HG02973 (cell line): ENCODE data around the gene FABP6.
"Not testable (repeated sequence)": the region's sequence is repeated elsewhere in the genome, so short reads cannot be mapped to it uniquely, and the experiment has no call there.

ENCODE experiments used
- ATAC-seq: cut with Tn5 transposase; IDR thresholded peaks from one replicate; pipeline ENCODE4 v1.9.1; 2021; ENCODE audit warnings: moderate library complexity; ENCODE audit not compliant: unreplicated experiment

The FABP6 gene

DNA sequence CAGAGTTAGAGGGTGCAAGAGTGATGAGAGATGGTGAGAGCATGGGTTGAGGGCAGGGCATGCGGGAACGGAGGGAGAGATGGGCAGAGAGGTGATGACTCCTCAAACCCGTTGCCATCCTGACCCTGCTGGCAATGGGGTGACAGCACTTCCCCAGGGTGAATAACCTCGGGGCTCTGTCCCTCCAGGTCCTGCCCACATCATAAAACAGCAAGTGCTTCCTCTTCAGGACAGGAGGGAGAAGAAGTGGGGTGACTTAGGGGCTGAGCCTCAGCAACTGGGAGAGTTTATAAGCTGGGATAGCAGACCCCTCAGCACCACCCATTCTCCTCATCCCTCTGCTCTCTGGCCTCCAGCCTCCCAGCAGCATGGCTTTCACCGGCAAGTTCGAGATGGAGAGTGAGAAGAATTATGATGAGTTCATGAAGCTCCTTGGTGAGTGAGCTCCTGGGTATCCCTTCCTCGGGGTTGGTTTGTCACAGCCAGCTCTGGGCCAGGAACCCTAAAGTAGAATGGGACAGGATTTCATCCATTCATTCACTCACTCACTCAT is at the start of gene FABP6:
Gene FABP6 (plus strand): TSS at position 317 of the 553 bp plus-strand sequence. CDS start 52 bp downstream, at position 369.
- no peak for ATAC-seq

GRCh38 chr5:160180931-160181330 is 48.4 kb upstream of the FABP6 start:
- ATAC-seq = no peak

- no peak for ATAC-seq
These were observed 47.2 kb upstream of the FABP6 start for GRCh38 chr5:160181965-160182622.

DNA sequence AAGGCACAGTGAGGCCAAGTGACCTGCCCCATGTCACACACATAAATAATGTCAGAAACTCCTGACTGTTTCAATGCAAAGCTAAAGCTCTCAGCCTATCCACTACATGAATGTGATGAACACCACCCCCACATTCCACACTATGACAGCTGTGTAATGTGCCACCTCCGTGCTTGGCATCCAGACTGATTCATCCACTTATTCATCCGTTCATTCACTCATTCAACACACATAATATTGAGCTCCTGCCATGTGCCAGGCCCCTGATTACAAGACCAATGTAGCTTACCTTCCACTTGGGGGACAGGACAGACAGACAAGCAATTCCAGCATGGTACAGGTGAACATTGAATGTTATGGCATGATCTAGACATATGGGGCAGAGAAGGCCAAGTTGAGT is 46.2 kb upstream of the FABP6 start:
- ATAC-seq = no peak

DNA sequence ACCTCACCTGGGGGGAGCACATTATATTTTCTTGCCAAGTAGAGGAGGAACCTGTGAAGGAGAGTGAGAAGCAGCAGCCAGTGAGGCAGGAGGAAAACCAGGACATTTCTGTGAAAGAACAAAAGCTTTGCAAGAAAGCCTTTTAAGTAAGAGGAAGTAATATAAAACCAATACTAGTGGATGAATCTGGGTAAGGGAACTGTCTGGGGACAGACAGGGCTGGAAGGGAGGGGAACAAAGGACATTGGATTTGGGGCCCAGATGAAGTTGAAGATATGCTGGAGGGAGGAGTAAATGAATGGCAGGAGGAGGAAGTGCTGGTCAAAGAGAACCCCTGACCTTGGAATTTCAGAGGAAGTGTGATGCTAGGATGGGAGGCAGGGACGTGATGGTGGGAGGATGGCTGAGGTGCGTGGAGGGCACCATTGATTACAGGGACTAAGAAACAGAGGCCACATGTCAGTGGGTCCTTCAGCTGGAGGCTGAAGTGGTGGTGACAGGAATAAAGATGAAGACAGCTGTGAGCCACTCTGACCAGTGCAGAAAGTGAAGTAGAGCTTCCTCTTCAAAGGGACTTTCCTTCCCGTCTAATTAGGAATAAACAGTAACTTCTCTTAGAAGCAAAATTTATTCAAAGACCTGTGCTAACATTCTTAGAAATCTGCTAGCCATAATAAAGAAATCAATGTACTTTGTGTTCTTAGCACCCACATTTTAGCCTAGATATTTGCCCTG is 43.5 kb upstream of the FABP6 start:
- no peak for ATAC-seq

GRCh38 chr5:160186480-160186879 is 42.8 kb upstream of the FABP6 start:
- no peak for ATAC-seq

- ATAC-seq = no peak
These were observed 42.2 kb upstream of the FABP6 start for GRCh38 chr5:160187091-160187490.

DNA sequence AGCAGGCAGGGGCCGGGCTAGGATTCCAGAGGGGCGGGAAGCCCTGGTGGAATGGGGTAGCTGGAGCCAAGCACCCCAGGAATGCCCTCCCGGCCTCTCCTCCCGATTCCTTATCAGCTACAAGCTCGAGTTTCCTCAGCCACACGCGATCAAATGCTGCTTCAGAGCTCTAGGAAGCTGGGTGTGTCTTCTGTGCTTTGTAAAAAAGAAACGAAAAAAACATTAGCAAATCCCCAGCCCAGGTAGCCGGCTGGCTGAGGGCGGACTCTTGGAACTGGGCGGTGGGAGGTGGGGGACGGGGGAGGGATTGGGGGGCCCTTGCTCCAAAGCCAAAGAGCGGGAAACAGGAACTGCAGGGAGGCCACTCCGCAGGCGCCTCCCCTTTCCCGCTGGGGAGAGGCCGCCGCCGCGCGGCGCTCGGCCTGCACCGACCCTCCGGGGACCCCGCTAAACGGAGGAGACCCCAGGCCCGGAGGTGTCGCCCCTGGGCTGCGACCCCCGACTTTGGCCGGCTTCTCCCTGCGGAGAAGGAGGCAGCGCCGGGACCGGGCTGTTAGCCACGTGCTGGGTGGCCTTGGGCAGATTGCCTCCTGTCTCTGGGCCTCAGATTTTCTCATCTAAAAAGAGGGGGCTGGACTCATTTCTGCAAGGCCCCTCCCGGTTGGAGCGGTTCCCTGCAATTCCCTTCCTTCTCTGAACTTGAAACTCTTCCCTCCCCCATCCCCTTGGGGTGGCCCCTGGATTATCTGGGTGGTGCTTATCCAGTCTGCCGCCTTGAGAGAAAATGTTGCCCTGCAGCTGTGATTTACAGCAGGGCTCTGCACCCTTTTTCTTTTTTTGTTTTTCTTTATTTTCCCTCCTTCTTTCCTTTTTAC is 40.9 kb upstream of the FABP6 start:
- no peak for ATAC-seq

GRCh38 chr5:160192424-160192823 is 36.9 kb upstream of the FABP6 start:
- ATAC-seq = no peak

DNA sequence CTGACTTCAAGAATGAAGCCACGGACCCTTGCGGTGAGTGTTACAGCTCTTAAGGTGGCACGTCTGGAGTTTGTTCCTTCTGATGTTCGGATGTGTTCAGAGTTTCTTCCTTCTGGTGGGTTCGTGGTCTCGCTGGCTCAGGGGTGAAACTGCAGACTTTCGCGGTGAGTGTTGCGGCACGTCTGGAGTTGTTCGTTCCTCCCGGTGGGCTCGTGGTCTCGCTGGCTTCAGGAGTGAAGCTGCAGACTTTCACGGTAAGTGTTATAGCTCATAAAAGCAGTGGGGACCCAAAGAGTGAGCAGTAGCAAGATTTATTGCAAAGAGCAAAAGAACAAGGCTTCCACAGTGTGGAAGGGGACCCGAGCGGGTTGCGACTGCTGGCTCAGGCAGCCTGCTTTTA is 36.2 kb upstream of the FABP6 start:
- not testable (repeated sequence) for ATAC-seq

- ATAC-seq = not testable (repeated sequence)
These were observed 35.5 kb upstream of the FABP6 start for GRCh38 chr5:160193790-160194189.

DNA sequence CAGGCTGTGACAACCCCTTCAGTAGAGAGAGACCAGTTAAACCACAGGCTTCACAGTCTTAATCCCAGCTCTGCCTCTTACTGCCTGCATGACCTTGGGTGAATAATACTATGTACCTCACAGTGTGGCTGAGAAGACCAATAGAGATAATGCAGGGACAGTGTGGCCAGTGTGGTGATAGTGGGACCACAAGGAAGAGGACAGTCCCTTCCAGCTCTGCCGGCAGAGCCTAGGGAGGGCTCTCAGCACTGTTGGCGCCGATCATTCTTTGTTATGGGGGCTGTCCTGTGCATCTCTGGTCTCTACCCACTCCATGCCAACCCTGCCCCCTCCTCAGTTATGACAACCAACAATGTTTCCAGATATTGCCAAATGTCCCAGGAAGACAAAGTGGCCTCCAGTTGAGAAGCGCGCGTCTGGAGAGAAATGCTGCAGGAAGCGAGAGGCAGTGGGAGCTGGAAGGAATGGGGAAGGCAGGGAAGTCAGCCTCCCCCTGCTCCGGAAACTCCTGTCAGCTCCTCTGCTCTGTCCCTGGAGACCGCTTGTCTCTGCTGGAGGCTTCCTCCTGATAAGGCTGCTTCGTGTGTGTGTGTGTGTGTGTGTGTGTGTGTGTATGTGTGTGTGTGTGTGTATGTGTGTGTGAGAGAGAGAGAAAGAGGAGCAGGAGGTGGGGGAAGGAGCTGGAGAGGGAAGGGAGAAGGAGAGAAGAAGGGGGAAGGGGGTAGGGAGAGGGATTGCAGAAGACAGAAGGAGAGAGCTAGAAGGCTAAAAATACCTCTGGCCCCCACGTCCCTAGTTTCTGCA is 31.8 kb upstream of the FABP6 start:
- no peak for ATAC-seq

- ATAC-seq = no peak
These were observed 31.2 kb upstream of the FABP6 start for GRCh38 chr5:160198146-160198545.

- no peak for ATAC-seq
These were observed 30.4 kb upstream of the FABP6 start for GRCh38 chr5:160198841-160199409.

GRCh38 chr5:160199410-160199911 is 29.8 kb upstream of the FABP6 start:
- peak; percentile 98 for ATAC-seq

- no peak for ATAC-seq
These were observed 22.2 kb upstream of the FABP6 start for GRCh38 chr5:160207061-160207460.

DNA sequence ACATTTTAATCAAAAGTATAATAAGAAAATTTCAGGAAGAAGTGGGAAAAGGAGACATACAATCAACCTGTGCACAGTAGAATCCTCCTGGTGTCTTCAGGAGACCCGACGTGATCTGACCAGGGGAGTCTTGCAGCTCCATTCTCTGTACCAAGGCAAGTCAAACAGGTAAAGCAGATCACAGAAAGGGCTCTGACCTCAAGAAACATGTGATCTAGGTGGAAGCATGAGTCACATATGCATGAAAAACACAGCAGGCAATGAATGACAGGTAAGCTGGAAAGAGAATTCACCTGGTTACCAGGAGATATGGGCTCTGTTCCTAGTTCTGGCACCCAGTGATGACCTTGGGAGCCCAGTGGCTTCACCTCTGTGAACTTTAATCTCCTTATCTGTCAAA is 19.4 kb upstream of the FABP6 start:
- no peak for ATAC-seq

- no peak for ATAC-seq
These were observed 18.7 kb upstream of the FABP6 start for GRCh38 chr5:160210606-160211005.

GRCh38 chr5:160211352-160211751 is 18.0 kb upstream of the FABP6 start:
- ATAC-seq = no peak

- no peak for ATAC-seq
These were observed 15.8 kb upstream of the FABP6 start for GRCh38 chr5:160213537-160213936.
